Left lung (tissue), 10 donors: ENCODE measurements around the gene BTBD8. TPM values are rescaled to one million over a fixed set of nuclear protein-coding genes. Genes with fewer than 3 reads are reported as not detected.

Experiments used
- ATAC-seq: fragments of 200-7000 bp; cut with Tn5 transposase; one replicate; pipeline ENCODE4 v1.9.1; 2020; ENCODE audit warnings: moderate library complexity
- DNase-seq, 4 donors: peaks; one replicate each; pipeline ENCODE4 v3.0.0-alpha.2; 2013 to 2020
- H3K27ac ChIP-seq, 2 donors: fragments of 200-600 bp; sonication (generic) in 1 of 2; one replicate each; pipeline versions ENCODE4 v1.5.0 to v1.8.0; 2020 to 2021
- H3K27me3 ChIP-seq, 2 donors: fragments of 200-600 bp; sonication (generic) in 1 of 2; one replicate each; pipeline versions ENCODE4 v1.5.0 to v1.8.0; 2020 to 2021
- H3K36me3 ChIP-seq, 2 donors: fragments of 200-600 bp; sonication (generic) in 1 of 2; one replicate each; pipeline versions ENCODE4 v1.5.0 to v1.8.0; 2020 to 2021
- H3K4me1 ChIP-seq, 2 donors: fragments of 200-600 bp; one replicate each; pipeline ENCODE4 v1.8.0; 2021
- H3K4me3 ChIP-seq, 2 donors: fragments of 200-600 bp; sonication (generic) in 1 of 2; one replicate each; pipeline versions ENCODE4 v1.5.0 to v1.8.0; 2020 to 2021; ENCODE audit warnings: mild to moderate bottlenecking in 1 of 2
- H3K9me3 ChIP-seq, 2 donors: fragments of 200-600 bp; sonication (generic) in 1 of 2; one replicate each; pipeline versions ENCODE4 v1.5.0 to v1.8.0; 2020 to 2021
- CTCF ChIP-seq, 2 donors: fragments of 200-600 bp; sonication (generic) in 1 of 2; IDR thresholded peaks; one replicate each; pipeline versions ENCODE4 v1.5.0 to v1.8.0; 2021; ENCODE audit warnings: antibody characterized with exemption in 2 of 2
- intact Hi-C, 2 donors: fragments of 100-400 bp; cut with DNase I; formaldehyde crosslinking; loops; one replicate each; pipeline versions ENCODE4 v1.11.2 to v1.14.2; 2022
- polyA plus RNA-seq, 6 donors: library from polyadenylated mRNA; unstranded; fragments of 120-200 nt; gene quantifications; one replicate each; pipeline ENCODE4 v1.2.1, GENCODE V29; 2013; ENCODE audit not compliant: insufficient read length in 6 of 6
- total RNA-seq, 2 donors: library from RNA; stranded (reverse); fragmentation: NEBNext Ultra II Directional; extraction: Animal tissue kit (Norgen Biotek cat#: 25700); gene quantifications; one replicate each; pipeline ENCODE4 v1.2.1, GENCODE V29; 2021
- donor health status: DM: no; HTN: yes; CAD: no.
- donor health status: DM: no; HTN: no; CAD: no.

The BTBD8 gene
- total and polyA plus RNA-seq, 8 donors, result 2.1 to 12.1 (median 8.5) TPM

- H3K4me3 ChIP-seq, result no peak overlapping the region
- no peaks in the 10 kb centered on the region for H3K4me1 ChIP-seq
- TF ChIP-seq CTCF (IDR thresholded peaks at IDR 0.05), result no peak
- ATAC-seq (no peak), DNase-seq (no peak)
- no peaks in the 10 kb centered on the region for H3K27me3 ChIP-seq
- H3K36me3 ChIP-seq, result no peaks in the 10 kb centered on the region
- no peak overlapping the region for H3K27ac ChIP-seq
- no peaks in the 10 kb centered on the region for H3K9me3 ChIP-seq
- intact Hi-C loops, result no loop called here
Observed at GRCh38 chr1:92125204-92125603, 45.1 kb downstream of the BTBD8 start.

GRCh38 chr1:92126088-92126487 lies 45.9 kb downstream of the BTBD8 start:
- no peak for ATAC-seq
- no peaks in the 10 kb centered on the region for H3K36me3 ChIP-seq

GRCh38 chr1:92134331-92134730 lies 54.2 kb downstream of the BTBD8 start:
- Histone ChIP-seq H3K27me3 (no peaks in the 10 kb centered on the region), H3K27ac (no peak overlapping the region), H3K36me3 (no peaks in the 10 kb centered on the region), H3K4me3 (no peak overlapping the region), H3K4me1 (no peaks in the 10 kb centered on the region), H3K9me3 (no peaks in the 10 kb centered on the region)
- intact Hi-C loops, result no loop called here
- ATAC-seq (no peak), DNase-seq (no peak)
- TF ChIP-seq CTCF (IDR thresholded peaks at IDR 0.05), result no peak

More at GRCh38 chr1:92126088-92126487, 45.9 kb downstream of the BTBD8 start:
- no peak for DNase-seq
- H3K4me3 ChIP-seq, result no peak overlapping the region
- H3K9me3 ChIP-seq, result no peaks in the 10 kb centered on the region
- no peaks in the 10 kb centered on the region for H3K4me1 ChIP-seq
- H3K27me3 ChIP-seq, result no peaks in the 10 kb centered on the region
- no peak for TF ChIP-seq CTCF (IDR thresholded peaks at IDR 0.05)
- intact Hi-C loops, result no loop called here
- no peak overlapping the region for H3K27ac ChIP-seq

GRCh38 chr1:92136341-92136740 lies 56.2 kb downstream of the BTBD8 start:
- H3K36me3 ChIP-seq, result no peaks in the 10 kb centered on the region
- H3K4me1 ChIP-seq, result no peaks in the 10 kb centered on the region
- H3K27me3 ChIP-seq, result no peaks in the 10 kb centered on the region
- TF ChIP-seq CTCF (IDR thresholded peaks at IDR 0.05), result no peak
- no peak overlapping the region for H3K4me3 ChIP-seq
- DNase-seq (no peak), ATAC-seq (no peak)
- intact Hi-C loops, result no loop called here
- no peak overlapping the region for H3K27ac ChIP-seq
- no peaks in the 10 kb centered on the region for H3K9me3 ChIP-seq

GRCh38 chr1:92154934-92155333 lies 74.8 kb downstream of the BTBD8 start:
- DNase-seq (no peak), ATAC-seq (no peak)
- TF ChIP-seq CTCF (IDR thresholded peaks at IDR 0.05), result no peak

More at GRCh38 chr1:92154934-92155333, 74.8 kb downstream of the BTBD8 start:
- Histone ChIP-seq H3K27me3 (no peaks in the 10 kb centered on the region), H3K9me3 (peaks cover 5 to 27% of the 10 kb centered on the region in 2 donors), H3K36me3 (peaks cover 0 to 16% of the 10 kb centered on the region in 2 donors), H3K27ac (no peak overlapping the region), H3K4me1 (no peaks in the 10 kb centered on the region), H3K4me3 (no peak overlapping the region)
- intact Hi-C loops, result no loop called here
